Dermis blood vessel endothelial cell (primary cell): ENCODE data around the gene CMYA5. TPM values are rescaled to one million over a fixed set of nuclear protein-coding genes. Genes with fewer than 3 reads are reported as not detected.

Experiments
- DNase-seq: peaks from one replicate; pipeline ENCODE4 v3.0.0; 2010
- total RNA-seq: library from RNA; depleted of rRNA; stranded (reverse); fragments of >200 nt; gene quantifications from 2 replicates; pipeline ENCODE4 v1.2.3, GENCODE V29; 2014

CMYA5 gene
- total RNA-seq, 1 donor from 2014 or later: 0.17 TPM

GRCh38 chr5:79837761-79838551, 148.3 kb downstream of the CMYA5 start:
- DNase-seq: no peak

GRCh38 chr5:79840084-79840990, 150.7 kb downstream of the CMYA5 start:
- no peak for DNase-seq

- no peak for DNase-seq
Measured at GRCh38 chr5:79841172-79841571, 151.5 kb downstream of the CMYA5 start.

GRCh38 chr5:79842006-79842881, 152.6 kb downstream of the CMYA5 start:
- DNase-seq: no peak

- DNase-seq: no peak
Measured at GRCh38 chr5:79842991-79843390, 153.4 kb downstream of the CMYA5 start.

- DNase-seq: no peak
Measured at GRCh38 chr5:79843450-79844388, 154.1 kb downstream of the CMYA5 start.

- no peak for DNase-seq
Measured at GRCh38 chr5:79844571-79844970, 154.9 kb downstream of the CMYA5 start.

- DNase-seq: no peak
Measured at GRCh38 chr5:79845448-79846197, 156.0 kb downstream of the CMYA5 start.

- no peak for DNase-seq
Measured at GRCh38 chr5:79846198-79846521, 156.5 kb downstream of the CMYA5 start.

- DNase-seq: no peak
Measured at GRCh38 chr5:79847561-79847960, 157.9 kb downstream of the CMYA5 start.

- no peak for DNase-seq
Measured at GRCh38 chr5:79849061-79849460, 159.4 kb downstream of the CMYA5 start.

Other genes starting within 250 kb of the CMYA5 start
- gene HOMER1, start 175.7 kb upstream of the CMYA5 start, total RNA-seq: 7.1 and 13.4 TPM in 2 replicates
- 29.6 and 34.7 TPM in 2 replicates for gene TENT2, start 77.4 kb upstream of the CMYA5 start, total RNA-seq